NCI-H187 treated with DMSO at 0.1 percent for 48 hours (cell line): ENCODE data around the gene MEX3B.
"Not testable (repeated sequence)": the region's sequence is repeated elsewhere in the genome, so short reads cannot be mapped to it uniquely, and the experiment has no call there.

ENCODE experiments used
- DNase-seq: peaks from one replicate; lab custom pipeline; 2025; lab: John Stamatoyannopoulos, UW

Gene MEX3B

GRCh38 chr15:82048811-82049210 lies 3.0 kb upstream of the MEX3B start:
- no peak for DNase-seq

GRCh38 chr15:82047453-82048400 lies 1.9 kb upstream of the MEX3B start:
- no peak for DNase-seq

- DNase-seq, result peak; percentile 18
Observed at GRCh38 chr15:82046666-82047452, 1.0 kb upstream of the MEX3B start.

GRCh38 chr15:82045179-82045891 lies 483 bp downstream of the MEX3B start:
- no peak for DNase-seq

GRCh38 chr15:82044373-82045178 lies 1.2 kb downstream of the MEX3B start:
- no peak for DNase-seq

- DNase-seq, result no peak
Observed at GRCh38 chr15:82043796-82044372, 1.9 kb downstream of the MEX3B start.

- DNase-seq, result no peak
Observed at GRCh38 chr15:82043130-82043673, 2.6 kb downstream of the MEX3B start.

GRCh38 chr15:82040862-82041261 lies 5.0 kb downstream of the MEX3B start:
- peak; percentile 57 for DNase-seq

GRCh38 chr15:82040390-82040789 lies 5.4 kb downstream of the MEX3B start:
- DNase-seq, result no peak

GRCh38 chr15:82039871-82040270 lies 5.9 kb downstream of the MEX3B start:
- no peak for DNase-seq

- DNase-seq, result no peak
Observed at GRCh38 chr15:82036461-82036860, 9.4 kb downstream of the MEX3B start.

GRCh38 chr15:82031871-82032270 lies 13.9 kb downstream of the MEX3B start:
- no peak for DNase-seq

- DNase-seq, result no peak
Observed at GRCh38 chr15:82030176-82030575, 15.6 kb downstream of the MEX3B start.

- not testable (repeated sequence) for DNase-seq
Observed at GRCh38 chr15:82028163-82028562, 17.7 kb downstream of the MEX3B start.

GRCh38 chr15:82021992-82022391 lies 23.8 kb downstream of the MEX3B start:
- peak; percentile 60 for DNase-seq

- DNase-seq, result no peak
Observed at GRCh38 chr15:82020625-82021394, 25.0 kb downstream of the MEX3B start.

GRCh38 chr15:82018201-82018600 lies 27.6 kb downstream of the MEX3B start:
- no peak for DNase-seq

- DNase-seq, result no peak
Observed at GRCh38 chr15:82017656-82018055, 28.2 kb downstream of the MEX3B start.

GRCh38 chr15:82014989-82015388 lies 30.8 kb downstream of the MEX3B start:
- DNase-seq, result no peak

GRCh38 chr15:82012908-82013307 lies 32.9 kb downstream of the MEX3B start:
- no peak for DNase-seq
